Activated naive CD8-positive, alpha-beta T cell treated with anti-CD3 and anti-CD28 coated beads, Interleukin-2, amount 10 ng/mL, durations not matched to agents 7 days and 5 days (primary cell): ENCODE data around the gene CDT1. TPM values are rescaled to one million over a fixed set of nuclear protein-coding genes. Genes with fewer than 3 reads are reported as not detected.

ENCODE experiments used
- ATAC-seq: fragments of 150-1000 bp; cut with Tn5 transposase; one replicate; pipeline ENCODE4 v1.10.0; 2021; ENCODE audit warnings: low read depth, moderate library complexity
- POLR2A ChIA-PET: fragments of 350-600 bp; sonication (Branson Sonifier 250); formaldehyde crosslinking; loops from one replicate; lab custom pipeline; 2021; ENCODE audit warnings: antibody characterized with exemption; lab: Charles Lee
- DNase-seq: peaks from one replicate; pipeline ENCODE4 v3.0.0; 2021
- H3K27ac Mint-ChIP-seq: one replicate; pipeline ENCODE4 v1.8.0; 2022; ENCODE audit warnings: mild to moderate bottlenecking, mixed read lengths
- H3K27me3 Mint-ChIP-seq: one replicate; pipeline ENCODE4 v1.8.0; 2022; ENCODE audit warnings: mild to moderate bottlenecking, moderate library complexity, mixed read lengths
- H3K36me3 Mint-ChIP-seq: one replicate; pipeline ENCODE4 v1.8.0; 2021; ENCODE audit warnings: mild to moderate bottlenecking, mixed read lengths
- H3K4me1 Mint-ChIP-seq: one replicate; pipeline ENCODE4 v1.8.0; 2021; ENCODE audit warnings: mixed read lengths
- H3K4me3 Mint-ChIP-seq: one replicate; pipeline ENCODE4 v1.8.0; 2022; ENCODE audit warnings: mild to moderate bottlenecking, moderate library complexity, mixed read lengths
- H3K9me3 Mint-ChIP-seq: one replicate; pipeline ENCODE4 v1.8.0; 2021; ENCODE audit warnings: mixed read lengths
- total RNA-seq, 2 experiments: library from RNA; stranded (reverse); gene quantifications; one replicate each; pipeline ENCODE4 v1.2.3, GENCODE V29; 2021

Gene CDT1
- total RNA-seq, 2 experiments from 2014 or later = 135 to 140 TPM

DNA sequence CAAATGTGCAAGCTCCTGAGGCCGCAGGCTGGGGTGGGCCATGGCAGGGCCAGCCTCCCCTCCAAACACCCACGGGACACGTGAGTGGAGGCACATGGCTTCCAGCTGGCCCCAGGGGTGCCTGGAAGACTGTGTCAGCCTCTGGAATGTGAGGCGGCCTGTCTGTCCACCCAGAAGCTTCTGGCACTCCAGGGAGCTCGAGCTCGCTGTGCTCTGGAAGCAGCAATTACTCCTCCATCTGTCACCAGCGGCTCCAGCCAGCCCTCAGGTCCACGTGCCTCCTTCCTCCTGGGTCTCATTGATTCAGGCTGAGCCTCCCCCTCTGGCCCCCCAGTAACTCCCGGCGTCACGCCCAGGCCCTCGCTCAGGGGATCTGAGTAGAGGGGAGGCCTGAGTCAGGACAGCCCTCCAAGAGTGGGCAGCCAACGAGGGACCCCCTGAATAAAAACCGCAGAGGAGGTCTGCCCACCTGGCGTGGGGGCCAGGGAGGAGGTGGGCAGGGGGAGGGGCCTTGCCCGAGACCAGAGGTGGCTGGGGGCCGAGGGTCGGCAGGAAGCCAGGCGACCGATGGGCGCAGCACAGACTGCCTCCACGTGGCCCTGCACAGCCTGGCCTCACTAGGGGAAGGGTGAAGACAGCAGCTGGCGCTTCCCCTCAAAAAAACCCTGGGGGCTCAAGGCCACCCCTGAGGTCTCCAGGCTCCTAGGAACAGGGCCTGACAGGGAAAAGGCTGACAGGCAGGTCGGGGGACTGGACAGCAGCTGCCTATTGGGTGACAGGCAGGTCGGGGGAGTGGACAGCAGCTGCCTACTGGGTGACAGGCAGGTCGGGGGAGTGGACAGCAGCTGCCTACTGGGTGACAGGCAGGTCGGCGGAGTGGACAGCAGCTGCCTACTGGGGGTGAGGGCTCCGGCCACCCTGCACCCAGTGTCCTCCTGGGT, 30.4 kb upstream of the CDT1 start:
- H3K27ac Mint-ChIP-seq = no peak overlapping the region
- DNase-seq = no peak

DNA sequence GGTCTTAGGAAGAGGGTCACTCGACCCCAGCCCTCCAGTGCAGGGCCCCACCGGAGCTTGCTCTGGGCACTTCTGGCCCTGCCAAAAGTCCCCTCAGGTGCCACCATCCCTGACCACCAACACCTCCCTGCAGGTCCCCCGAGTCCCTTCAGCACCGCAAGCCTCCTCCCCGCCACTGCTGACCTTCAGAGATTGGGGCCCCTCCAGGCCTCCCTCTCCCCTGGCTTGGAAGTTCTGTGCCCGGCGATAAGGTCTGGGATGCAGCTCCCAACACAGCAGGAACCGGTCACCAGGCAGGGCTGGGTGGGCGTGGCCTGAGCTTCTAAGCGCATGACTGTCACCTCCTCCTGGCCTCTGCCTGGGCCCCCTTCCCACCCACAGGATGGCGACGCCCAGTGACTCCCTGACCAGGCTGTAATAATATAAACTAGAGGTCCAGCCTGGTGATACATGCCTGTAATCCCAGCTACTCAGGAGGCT, 29.7 kb upstream of the CDT1 start:
- DNase-seq = no peak
- Mint-ChIP-seq H3K9me3 (no peaks in the 10 kb centered on the region), H3K4me3 (no peak overlapping the region), H3K27me3 (no peaks in the 10 kb centered on the region), H3K4me1 (peaks cover 9% of the 10 kb centered on the region), H3K36me3 (no peaks in the 10 kb centered on the region), H3K27ac (no peak overlapping the region)
- no peak for ATAC-seq
- POLR2A ChIA-PET = no interaction called here

More for the DNA sequence above, 30.4 kb upstream of the CDT1 start:
- ATAC-seq = no peak
- Mint-ChIP-seq H3K4me1 (peaks cover 9% of the 10 kb centered on the region), H3K4me3 (no peak overlapping the region), H3K9me3 (no peaks in the 10 kb centered on the region), H3K36me3 (no peaks in the 10 kb centered on the region), H3K27me3 (no peaks in the 10 kb centered on the region)
- POLR2A ChIA-PET = no interaction called here

DNA sequence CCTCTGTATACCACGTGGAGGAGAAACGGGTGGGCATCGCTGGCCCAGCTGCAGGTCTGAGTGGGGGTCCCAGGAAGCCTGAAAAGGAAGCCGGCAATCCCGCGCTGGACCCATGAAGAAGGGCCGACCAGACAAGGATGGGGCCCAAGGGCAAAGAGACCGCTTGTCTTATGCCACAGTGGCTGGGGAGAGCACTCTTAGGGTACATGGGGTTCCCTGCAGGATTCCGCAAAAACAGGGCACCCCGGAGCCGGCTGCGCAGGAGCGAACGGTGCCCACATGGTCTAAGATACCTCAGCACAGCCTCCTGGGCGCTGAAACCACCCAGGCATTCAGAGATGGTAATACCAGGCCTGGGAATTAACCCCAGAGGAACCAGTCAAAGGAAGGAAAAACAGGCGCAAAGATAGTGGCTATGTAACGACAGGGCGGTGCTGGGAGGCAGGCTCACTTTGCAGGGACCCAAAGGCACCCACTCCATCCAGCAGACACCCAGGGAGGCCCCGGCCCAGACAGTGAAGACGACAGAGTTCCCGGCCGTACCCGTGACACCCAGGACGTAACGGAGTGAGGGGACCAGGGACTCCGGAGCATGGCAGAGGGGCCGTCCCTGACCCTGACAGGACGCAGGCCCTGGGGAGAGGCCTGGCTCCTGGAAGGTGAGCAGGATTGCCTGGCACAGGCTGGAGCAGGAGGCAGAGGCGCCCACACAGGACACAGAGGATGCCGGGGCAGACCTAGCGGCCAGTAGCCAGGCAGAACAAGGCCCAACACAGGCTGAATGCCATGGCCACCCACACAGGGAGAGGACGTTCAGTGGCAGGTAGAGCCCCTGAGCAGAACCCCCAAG, 28.8 kb upstream of the CDT1 start:
- no peak for ATAC-seq
- H3K4me3 Mint-ChIP-seq = no peak overlapping the region
- no peak for DNase-seq
- no peaks in the 10 kb centered on the region for H3K36me3 Mint-ChIP-seq
- H3K4me1 Mint-ChIP-seq = peaks cover 6% of the 10 kb centered on the region
- POLR2A ChIA-PET = no interaction called here
- H3K27ac Mint-ChIP-seq = no peak overlapping the region
- no peaks in the 10 kb centered on the region for H3K27me3 Mint-ChIP-seq
- H3K9me3 Mint-ChIP-seq = no peaks in the 10 kb centered on the region

DNA sequence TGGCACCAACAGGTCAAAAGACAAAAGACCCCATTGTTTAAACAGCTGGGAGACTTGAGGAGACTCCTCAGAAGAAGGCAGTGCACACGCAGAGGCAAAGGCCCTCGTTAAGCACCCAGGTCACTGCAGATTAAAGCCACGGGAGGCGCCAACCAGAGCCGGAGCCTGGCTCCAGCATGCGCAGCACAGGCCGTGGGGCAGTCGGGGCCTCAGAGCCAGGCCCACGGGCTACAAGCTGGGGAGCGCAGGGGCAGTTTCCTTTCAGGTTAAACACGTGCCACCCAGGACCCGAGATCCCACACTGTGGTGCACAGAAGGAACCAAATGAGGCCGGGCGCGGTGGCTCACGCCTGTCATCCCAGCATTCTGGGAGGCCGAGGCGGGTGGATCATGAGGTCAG, 27.8 kb upstream of the CDT1 start:
- DNase-seq (no peak), ATAC-seq (no peak)
- POLR2A ChIA-PET = interaction anchor here (0.9 kb wide), 1 partner anchor 9 kb away, joined by 3 read pairs; the partner anchor contains the start of gene PIEZO1
- no peaks in the 10 kb centered on the region for H3K9me3 Mint-ChIP-seq
- no peak overlapping the region for H3K4me3 Mint-ChIP-seq
- no peak overlapping the region for H3K27ac Mint-ChIP-seq
- no peaks in the 10 kb centered on the region for H3K36me3 Mint-ChIP-seq
- H3K4me1 Mint-ChIP-seq = peaks cover 13% of the 10 kb centered on the region
- no peaks in the 10 kb centered on the region for H3K27me3 Mint-ChIP-seq

DNA sequence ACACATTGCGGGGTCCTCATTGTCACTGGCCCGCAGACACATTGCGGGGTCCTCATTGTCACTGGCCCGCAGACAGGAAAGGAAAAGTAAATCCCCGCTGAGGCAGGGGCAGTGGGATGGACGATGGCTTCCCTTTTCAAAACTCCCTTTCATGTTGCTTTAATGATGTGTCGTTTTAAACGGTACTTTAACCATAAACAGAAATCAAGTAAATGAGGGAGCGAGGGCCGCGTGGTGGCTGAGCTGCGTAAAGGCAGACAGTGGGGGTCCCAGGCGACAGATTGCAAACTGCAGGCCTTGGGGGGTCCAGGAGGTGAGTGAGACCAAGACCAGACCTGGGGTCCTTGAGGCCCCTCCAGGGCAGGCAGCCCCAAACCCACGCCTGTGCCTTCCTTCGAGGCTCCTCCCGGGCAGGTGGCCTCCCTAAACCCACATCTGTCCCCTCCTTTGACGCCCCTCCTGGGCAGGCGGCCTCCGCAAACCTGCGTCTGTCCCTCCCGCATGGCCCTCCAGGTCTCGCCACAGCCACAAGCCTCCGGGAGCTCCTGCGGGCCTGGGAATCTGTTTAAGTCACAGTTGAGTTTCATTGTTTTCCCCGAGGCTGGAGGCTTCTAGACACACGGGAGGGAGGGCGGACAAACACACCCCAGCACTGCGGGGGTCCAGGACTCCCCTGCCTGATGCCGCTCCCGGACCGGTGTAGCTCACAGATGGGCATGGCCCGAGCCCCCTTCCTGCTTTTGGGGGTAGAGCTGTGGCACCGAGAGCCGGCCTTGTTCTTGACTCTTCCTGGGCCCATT, 25.9 kb upstream of the CDT1 start:
- Mint-ChIP-seq H3K4me3 (no peak overlapping the region), H3K4me1 (peaks cover 28% of the 10 kb centered on the region), H3K9me3 (no peaks in the 10 kb centered on the region), H3K27me3 (no peaks in the 10 kb centered on the region), H3K36me3 (no peaks in the 10 kb centered on the region), H3K27ac (no peak overlapping the region)
- POLR2A ChIA-PET = no interaction called here
- DNase-seq = no peak
- no peak for ATAC-seq

DNA sequence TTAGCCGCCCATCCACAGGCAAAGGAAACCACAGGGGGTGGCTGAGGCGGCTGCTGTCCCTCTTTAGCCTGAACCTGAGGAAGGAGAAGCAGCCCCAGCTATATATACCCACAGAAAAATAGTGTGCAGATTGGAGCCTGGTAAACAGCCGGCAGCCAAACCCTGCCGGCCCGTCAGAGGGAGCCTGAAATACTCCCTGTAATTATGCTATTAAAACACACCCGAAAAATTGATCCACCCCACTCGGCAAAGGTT, 25.4 kb upstream of the CDT1 start:
- Mint-ChIP-seq H3K27ac (no peak overlapping the region), H3K9me3 (no peaks in the 10 kb centered on the region), H3K4me1 (peaks cover 33% of the 10 kb centered on the region), H3K27me3 (no peaks in the 10 kb centered on the region), H3K36me3 (no peaks in the 10 kb centered on the region), H3K4me3 (no peak overlapping the region)
- DNase-seq (no peak), ATAC-seq (no peak)
- POLR2A ChIA-PET = no interaction called here

DNA sequence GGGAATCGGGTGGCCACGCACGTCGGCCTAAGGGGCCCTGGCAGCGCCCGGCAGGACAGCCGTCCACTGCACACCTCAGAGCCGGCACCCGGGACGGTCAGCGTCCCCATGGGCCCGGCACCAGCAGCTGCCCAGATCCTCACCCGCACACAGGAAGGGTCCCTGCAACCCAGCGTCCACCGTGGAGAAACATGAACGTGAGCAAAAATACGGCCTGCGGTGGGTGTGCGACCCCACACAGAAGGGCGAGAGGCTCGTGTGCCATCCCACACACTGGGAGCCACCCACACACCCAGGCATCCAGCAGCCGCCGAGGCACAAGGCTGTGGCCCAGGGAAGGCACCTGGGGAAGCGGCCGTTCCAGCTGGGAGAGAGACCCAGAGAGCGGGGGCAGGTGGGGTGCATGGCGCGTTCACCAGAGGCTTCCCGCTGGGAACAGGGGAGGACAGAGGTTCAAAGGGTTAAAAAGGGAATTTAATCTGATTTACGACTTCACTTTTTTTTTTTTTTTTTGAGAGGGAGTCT, 25.0 kb upstream of the CDT1 start:
- H3K4me3 Mint-ChIP-seq = no peak overlapping the region
- DNase-seq = no peak
- POLR2A ChIA-PET = no interaction called here
- ATAC-seq = no peak
- no peak overlapping the region for H3K27ac Mint-ChIP-seq
- peaks cover 36% of the 10 kb centered on the region for H3K4me1 Mint-ChIP-seq
- H3K27me3 Mint-ChIP-seq = no peaks in the 10 kb centered on the region
- H3K9me3 Mint-ChIP-seq = no peaks in the 10 kb centered on the region
- no peaks in the 10 kb centered on the region for H3K36me3 Mint-ChIP-seq

DNA sequence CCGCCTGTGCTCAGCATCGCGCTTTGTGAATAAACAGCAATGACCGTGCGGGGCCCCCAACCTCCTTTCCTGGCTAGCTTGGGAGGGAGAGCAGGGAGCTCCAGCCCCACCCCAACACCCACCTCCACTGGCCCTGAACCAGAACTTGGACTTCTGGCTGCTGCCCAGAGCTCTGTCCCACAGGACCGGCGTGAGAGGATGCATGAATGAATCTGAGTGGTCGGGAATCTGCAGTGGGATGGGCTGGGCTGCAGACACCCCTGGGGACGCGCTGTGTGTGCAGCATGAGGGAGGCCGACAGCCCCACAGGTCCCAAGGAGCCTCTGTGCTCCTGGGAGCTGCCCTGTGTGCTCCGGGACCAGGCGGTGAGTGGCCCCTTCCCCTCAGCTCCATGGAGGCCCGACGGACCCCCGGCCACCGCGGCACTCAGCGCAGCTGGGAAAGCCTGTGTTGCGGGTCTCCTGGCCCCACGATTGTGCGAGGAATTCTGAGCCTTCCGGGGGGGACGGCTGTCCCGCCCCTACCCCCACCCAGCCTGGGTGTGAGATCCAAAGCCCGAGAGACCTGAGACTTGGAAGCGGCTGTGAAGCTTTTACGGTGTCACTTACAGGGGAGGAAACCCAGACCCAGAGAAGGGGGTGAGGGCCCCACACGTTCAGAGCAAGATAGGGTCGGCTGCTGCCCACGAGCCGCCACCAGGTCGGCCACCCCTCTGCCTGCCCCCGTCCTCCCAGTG, 24.0 kb upstream of the CDT1 start:
- ATAC-seq (no peak), DNase-seq (no peak)
- Mint-ChIP-seq H3K4me3 (no peak overlapping the region), H3K27me3 (no peaks in the 10 kb centered on the region), H3K4me1 (peaks cover 37% of the 10 kb centered on the region), H3K36me3 (no peaks in the 10 kb centered on the region), H3K9me3 (no peaks in the 10 kb centered on the region), H3K27ac (peak overlapping the region; percentile 76)
- POLR2A ChIA-PET = interaction anchor here (0.6 to 2.6 kb wide), 6 partner anchors 12 to 33 kb away, joined by 3 to 31 read pairs (median 4); partner anchors contain the start of gene APRT

DNA sequence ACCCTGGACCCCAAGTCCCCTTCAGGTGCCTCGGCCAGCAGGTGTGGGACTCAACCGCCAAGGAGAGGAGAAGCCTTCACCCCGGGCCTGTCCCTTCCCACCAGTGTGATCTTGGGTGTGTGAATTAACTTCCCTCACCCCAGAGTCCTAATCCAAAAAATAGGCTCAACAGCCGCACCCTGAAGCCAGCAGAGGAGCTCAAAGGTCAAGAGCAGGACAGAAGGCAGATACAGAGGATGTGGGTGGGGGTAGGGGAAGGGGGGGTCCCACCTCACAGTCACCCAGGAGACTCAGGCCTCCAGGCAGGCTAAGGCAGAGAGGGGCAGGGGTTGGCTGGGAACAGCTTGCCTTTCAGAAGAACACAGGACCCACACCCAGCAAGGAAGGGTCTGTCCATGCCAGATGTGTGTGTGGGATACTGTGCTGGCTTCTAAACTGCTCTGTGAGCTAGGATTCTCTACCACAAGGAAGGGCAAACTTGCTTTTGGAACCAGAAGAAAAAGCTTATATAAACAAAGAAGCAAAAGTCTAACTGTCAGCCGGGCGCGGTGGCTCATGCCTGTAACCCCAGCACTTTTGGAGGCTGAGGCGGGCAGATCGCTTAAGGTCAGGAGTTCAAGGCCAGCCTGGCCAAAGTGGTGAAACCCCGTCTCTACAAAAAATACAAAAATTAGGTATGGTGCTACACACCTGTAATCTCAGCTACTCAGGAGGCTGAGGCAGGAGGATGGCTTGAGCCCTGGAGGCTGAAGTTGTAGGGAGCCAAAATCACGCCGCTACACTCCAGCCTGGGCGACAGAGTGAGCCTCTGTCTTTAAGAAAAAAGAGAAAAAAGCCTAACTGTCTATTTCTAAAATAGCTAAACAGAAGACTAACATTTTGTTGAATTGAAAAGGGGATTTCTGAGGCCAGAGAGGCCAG, 23.2 kb upstream of the CDT1 start:
- DNase-seq (no peak), ATAC-seq (no peak)
- Mint-ChIP-seq H3K27me3 (no peaks in the 10 kb centered on the region), H3K36me3 (no peaks in the 10 kb centered on the region), H3K9me3 (no peaks in the 10 kb centered on the region), H3K27ac (peak overlapping the region; percentile 76), H3K4me1 (peaks cover 37% of the 10 kb centered on the region), H3K4me3 (peak overlapping the region; percentile 75)
- POLR2A ChIA-PET = interaction anchor here (1.1 to 2.6 kb wide), 13 partner anchors 12 to 77 kb away, joined by 3 to 31 read pairs (median 4); partner anchors contain the start of genes APRT, CDT1 and TRAPPC2L

DNA sequence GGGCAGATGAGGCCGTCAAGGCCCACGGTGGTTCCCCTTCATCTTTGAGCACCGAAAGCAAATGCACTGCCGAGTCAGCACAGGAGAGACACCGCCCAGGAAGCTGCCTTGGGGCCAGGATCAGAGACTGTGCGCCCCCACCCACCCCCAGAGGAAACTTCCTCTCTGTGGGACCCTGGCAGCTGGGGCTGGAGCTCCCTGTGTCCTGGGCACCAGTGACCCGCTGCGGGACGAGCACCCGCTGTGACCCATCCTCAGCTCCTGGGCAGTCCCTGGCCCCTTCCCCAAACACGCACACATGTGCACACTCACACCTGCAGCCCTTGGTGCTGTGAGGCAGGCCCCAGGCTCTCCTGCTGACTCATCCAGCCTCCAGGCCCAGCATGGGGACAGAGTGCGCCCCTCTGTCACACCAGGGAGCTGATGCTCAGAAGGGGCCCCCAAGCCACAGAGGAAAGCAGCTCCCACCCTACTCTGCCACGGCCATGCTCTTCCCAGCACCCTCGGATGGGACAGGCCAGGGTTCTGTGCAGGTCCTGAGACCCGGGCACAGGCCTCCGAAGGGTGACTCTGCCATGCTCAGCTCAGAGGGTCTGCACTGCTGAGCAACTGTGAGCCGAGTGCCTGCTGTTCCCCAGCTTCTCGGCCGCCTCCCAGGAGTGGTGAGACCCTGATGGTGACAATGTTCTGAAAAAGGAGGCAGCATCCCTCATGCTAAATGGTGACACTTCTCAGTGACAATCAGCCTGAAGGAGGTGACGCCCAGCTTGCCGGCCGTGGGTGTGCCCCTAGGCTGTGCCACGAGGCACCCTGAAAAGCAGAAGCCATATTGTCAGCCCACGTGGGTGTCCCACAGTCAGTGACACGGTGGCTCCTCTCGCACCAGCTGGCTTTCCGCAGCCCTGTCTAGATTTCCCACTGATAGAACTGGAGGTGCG, 22.2 kb upstream of the CDT1 start:
- Mint-ChIP-seq H3K4me3 (peak overlapping the region; percentile 75), H3K36me3 (no peaks in the 10 kb centered on the region), H3K4me1 (peaks cover 37% of the 10 kb centered on the region), H3K27me3 (no peaks in the 10 kb centered on the region), H3K9me3 (no peaks in the 10 kb centered on the region), H3K27ac (peak overlapping the region; percentile 76)
- ATAC-seq (peak; percentile 70), DNase-seq (peak; percentile 70)
- POLR2A ChIA-PET = interaction anchor here (1.2 to 2.6 kb wide), 13 partner anchors 13 to 77 kb away, joined by 3 to 31 read pairs (median 4); partner anchors contain the start of genes APRT, CDT1 and TRAPPC2L
